Left lung (tissue), 14 donors: ENCODE measurements around the gene RPUSD2. TPM values are rescaled to one million over a fixed set of nuclear protein-coding genes. Genes with fewer than 3 reads are reported as not detected.
A peak's percentile ranks its signal among the peaks of the same experiment; 100 is the strongest.

Experiments used
- ATAC-seq: fragments of 200-7000 bp; cut with Tn5 transposase; one replicate; pipeline ENCODE4 v1.9.1; 2020; ENCODE audit warnings: moderate library complexity
- DNase-seq, 4 donors: peaks; one replicate each; pipeline ENCODE4 v3.0.0-alpha.2; 2013 to 2020
- H3K27ac ChIP-seq, 2 donors: fragments of 200-600 bp; sonication (generic) in 1 of 2; one replicate each; pipeline versions ENCODE4 v1.5.0 to v1.8.0; 2020 to 2021
- H3K27me3 ChIP-seq, 2 donors: fragments of 200-600 bp; sonication (generic) in 1 of 2; one replicate each; pipeline versions ENCODE4 v1.5.0 to v1.8.0; 2020 to 2021
- H3K36me3 ChIP-seq, 2 donors: fragments of 200-600 bp; sonication (generic) in 1 of 2; one replicate each; pipeline versions ENCODE4 v1.5.0 to v1.8.0; 2020 to 2021
- H3K4me1 ChIP-seq, 2 donors: fragments of 200-600 bp; one replicate each; pipeline ENCODE4 v1.8.0; 2021
- H3K4me3 ChIP-seq, 2 donors: fragments of 200-600 bp; sonication (generic) in 1 of 2; one replicate each; pipeline versions ENCODE4 v1.5.0 to v1.8.0; 2020 to 2021; ENCODE audit warnings: mild to moderate bottlenecking in 1 of 2
- H3K9me3 ChIP-seq, 2 donors: fragments of 200-600 bp; sonication (generic) in 1 of 2; one replicate each; pipeline versions ENCODE4 v1.5.0 to v1.8.0; 2020 to 2021
- intact Hi-C, 2 donors: fragments of 100-400 bp; cut with DNase I; formaldehyde crosslinking; loops; one replicate each; pipeline versions ENCODE4 v1.11.2 to v1.14.2; 2022
- long read RNA-seq, 12 donors: library from polyadenylated mRNA in 2 of 12; unstranded in 2 of 12; transcript quantifications; one replicate each; pipeline ENCODE4 v2.0.0 and lab custom pipeline, GENCODE V29; 2019 to 2026
- polyA plus RNA-seq, 6 donors: library from polyadenylated mRNA; unstranded; fragments of 120-200 nt; gene quantifications; one replicate each; pipeline ENCODE4 v1.2.1, GENCODE V29; 2013; ENCODE audit not compliant: insufficient read length in 6 of 6
- total RNA-seq, 2 donors: library from RNA; stranded (reverse); fragmentation: NEBNext Ultra II Directional; extraction: Animal tissue kit (Norgen Biotek cat#: 25700); gene quantifications; one replicate each; pipeline ENCODE4 v1.2.1, GENCODE V29; 2021
- TF ChIP-seq, protein P1 (sequence below), 2 donors: fragments of 200-600 bp; sonication (generic) in 1 of 2; IDR thresholded peaks; one replicate each; pipeline versions ENCODE4 v1.5.0 to v1.8.0; 2021; ENCODE audit warnings: antibody characterized with exemption in 2 of 2
- donor health status: DM: no; HTN: yes; CAD: no.
- donor health status: DM: no; HTN: no; CAD: no.

The RPUSD2 gene, protein sequence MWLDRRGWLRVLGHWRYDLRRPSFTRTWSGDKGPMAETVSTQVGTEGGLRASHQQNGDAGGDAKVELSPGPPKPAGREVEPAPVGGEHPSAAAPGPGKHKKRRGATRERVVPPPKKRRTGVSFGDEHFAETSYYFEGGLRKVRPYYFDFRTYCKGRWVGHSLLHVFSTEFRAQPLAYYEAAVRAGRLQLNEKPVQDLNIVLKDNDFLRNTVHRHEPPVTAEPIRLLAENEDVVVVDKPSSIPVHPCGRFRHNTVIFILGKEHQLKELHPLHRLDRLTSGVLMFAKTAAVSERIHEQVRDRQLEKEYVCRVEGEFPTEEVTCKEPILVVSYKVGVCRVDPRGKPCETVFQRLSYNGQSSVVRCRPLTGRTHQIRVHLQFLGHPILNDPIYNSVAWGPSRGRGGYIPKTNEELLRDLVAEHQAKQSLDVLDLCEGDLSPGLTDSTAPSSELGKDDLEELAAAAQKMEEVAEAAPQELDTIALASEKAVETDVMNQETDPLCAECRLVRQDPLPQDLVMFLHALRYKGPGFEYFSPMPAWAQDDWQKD
- total RNA-seq: 1 to 10 TPM; 5.8 to 6.6 TPM
- polyA plus RNA-seq: 10 to 100 TPM in 1 of 6 donors, 1 to 10 TPM in 5; 5.3 to 10.2 (median 8.1) TPM
- long read RNA-seq, donor 1, transcript RPUSD2-201 (3 exons, 2,358 nt): major isoform, 8 of 10 reads
- long read RNA-seq, donor 1, partial matches to known transcripts: 0 of 10 reads
- long read RNA-seq, donor 1, other reads (novel, unspliced or antisense): 0 of 10 reads
- long read RNA-seq, donor 2, partial matches to known transcripts: 0 of 4 reads
- long read RNA-seq, donor 2, other reads (novel, unspliced or antisense): 0 of 4 reads
- long read RNA-seq, donor 3, partial matches to known transcripts: 0 of 4 reads
- long read RNA-seq, donor 3, other reads (novel, unspliced or antisense): 0 of 4 reads
- long read RNA-seq, donor 4, transcript RPUSD2-201 (3 exons, 2,358 nt): major isoform, 9 of 13 reads
- long read RNA-seq, donor 4, partial matches to known transcripts: 0 of 13 reads
- long read RNA-seq, donor 4, other reads (novel, unspliced or antisense): 1 of 13 reads
- long read RNA-seq, donor 5, transcript RPUSD2-201 (3 exons, 2,358 nt): major isoform, 7 of 7 reads
- long read RNA-seq, donor 5, partial matches to known transcripts: 0 of 7 reads
- long read RNA-seq, donor 5, other reads (novel, unspliced or antisense): 0 of 7 reads
- long read RNA-seq, donor 6, transcript RPUSD2-201 (3 exons, 2,358 nt): major isoform, 11 of 16 reads
- long read RNA-seq, donor 6, transcript RPUSD2-203 (1 exons, 631 nt): minor isoform, 5 of 16 reads
- long read RNA-seq, donor 6, partial matches to known transcripts: 0 of 16 reads
- long read RNA-seq, donor 6, other reads (novel, unspliced or antisense): 0 of 16 reads
- long read RNA-seq, donor 7, partial matches to known transcripts: 0 of 4 reads
- long read RNA-seq, donor 7, other reads (novel, unspliced or antisense): 0 of 4 reads
- long read RNA-seq, donor 8, partial matches to known transcripts: 0 of 5 reads
- long read RNA-seq, donor 8, other reads (novel, unspliced or antisense): 0 of 5 reads
- long read RNA-seq, donor 9: 0 reads
- long read RNA-seq, donor 10, transcript RPUSD2-201 (3 exons, 2,358 nt): major isoform, 6 of 7 reads
- long read RNA-seq, donor 10, partial matches to known transcripts: 0 of 7 reads
- long read RNA-seq, donor 10, other reads (novel, unspliced or antisense): 1 of 7 reads
- long read RNA-seq, donor 11: 0 reads
- long read RNA-seq, donor 12, partial matches to known transcripts: 0 of 6 reads
- long read RNA-seq, donor 12, other reads (novel, unspliced or antisense): 0 of 6 reads

DNA sequence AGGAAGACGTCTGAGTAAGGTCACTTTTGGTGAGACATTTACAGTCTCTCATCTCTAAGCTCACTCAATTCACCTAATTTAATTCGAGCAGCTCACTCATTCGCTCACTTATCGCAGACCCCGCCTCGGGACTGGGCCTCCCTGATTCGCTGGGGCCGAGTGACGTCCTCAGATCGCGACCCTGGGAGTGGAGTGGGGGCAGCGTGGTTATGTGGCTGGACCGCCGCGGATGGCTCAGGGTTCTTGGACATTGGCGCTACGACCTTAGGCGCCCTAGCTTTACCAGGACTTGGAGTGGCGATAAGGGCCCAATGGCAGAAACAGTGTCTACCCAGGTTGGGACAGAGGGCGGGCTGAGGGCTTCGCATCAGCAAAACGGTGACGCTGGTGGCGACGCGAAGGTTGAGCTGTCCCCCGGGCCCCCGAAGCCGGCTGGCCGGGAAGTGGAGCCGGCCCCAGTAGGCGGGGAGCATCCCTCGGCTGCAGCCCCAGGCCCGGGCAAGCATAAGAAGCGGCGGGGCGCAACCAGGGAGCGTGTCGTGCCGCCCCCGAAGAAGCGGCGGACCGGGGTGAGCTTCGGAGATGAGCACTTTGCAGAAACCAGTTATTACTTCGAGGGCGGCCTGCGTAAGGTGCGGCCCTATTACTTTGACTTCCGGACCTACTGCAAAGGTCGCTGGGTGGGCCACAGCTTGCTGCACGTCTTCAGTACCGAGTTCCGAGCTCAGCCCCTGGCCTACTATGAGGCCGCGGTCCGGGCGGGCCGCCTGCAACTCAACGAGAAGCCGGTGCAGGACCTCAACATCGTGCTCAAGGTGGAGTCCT, at the start of gene RPUSD2:
RPUSD2 (plus strand) TSS at position 171 of the 825 bp plus-strand sequence; CDS start at position 210, 39 bp downstream.
- Histone ChIP-seq H3K4me1 (peaks cover 5 to 25% of the 10 kb centered on the region in 2 donors), H3K9me3 (no peaks in the 10 kb centered on the region), H3K4me3 (peak within 1 kb of the TSS; percentile 60 to 88), H3K27ac (peak within 1 kb of the TSS; percentile 58 to 68), H3K27me3 (no peaks in the 10 kb centered on the region), H3K36me3 (peaks cover 0 to 28% of the 10 kb centered on the region in 2 donors)
- intact Hi-C loops: no loop called here
- ATAC-seq: peak; percentile 80
- TF ChIP-seq, protein P1, sequence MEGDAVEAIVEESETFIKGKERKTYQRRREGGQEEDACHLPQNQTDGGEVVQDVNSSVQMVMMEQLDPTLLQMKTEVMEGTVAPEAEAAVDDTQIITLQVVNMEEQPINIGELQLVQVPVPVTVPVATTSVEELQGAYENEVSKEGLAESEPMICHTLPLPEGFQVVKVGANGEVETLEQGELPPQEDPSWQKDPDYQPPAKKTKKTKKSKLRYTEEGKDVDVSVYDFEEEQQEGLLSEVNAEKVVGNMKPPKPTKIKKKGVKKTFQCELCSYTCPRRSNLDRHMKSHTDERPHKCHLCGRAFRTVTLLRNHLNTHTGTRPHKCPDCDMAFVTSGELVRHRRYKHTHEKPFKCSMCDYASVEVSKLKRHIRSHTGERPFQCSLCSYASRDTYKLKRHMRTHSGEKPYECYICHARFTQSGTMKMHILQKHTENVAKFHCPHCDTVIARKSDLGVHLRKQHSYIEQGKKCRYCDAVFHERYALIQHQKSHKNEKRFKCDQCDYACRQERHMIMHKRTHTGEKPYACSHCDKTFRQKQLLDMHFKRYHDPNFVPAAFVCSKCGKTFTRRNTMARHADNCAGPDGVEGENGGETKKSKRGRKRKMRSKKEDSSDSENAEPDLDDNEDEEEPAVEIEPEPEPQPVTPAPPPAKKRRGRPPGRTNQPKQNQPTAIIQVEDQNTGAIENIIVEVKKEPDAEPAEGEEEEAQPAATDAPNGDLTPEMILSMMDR (IDR thresholded peaks at IDR 0.05): no peak
- peak; percentile 93 to 95 (median 93) for DNase-seq

DNA sequence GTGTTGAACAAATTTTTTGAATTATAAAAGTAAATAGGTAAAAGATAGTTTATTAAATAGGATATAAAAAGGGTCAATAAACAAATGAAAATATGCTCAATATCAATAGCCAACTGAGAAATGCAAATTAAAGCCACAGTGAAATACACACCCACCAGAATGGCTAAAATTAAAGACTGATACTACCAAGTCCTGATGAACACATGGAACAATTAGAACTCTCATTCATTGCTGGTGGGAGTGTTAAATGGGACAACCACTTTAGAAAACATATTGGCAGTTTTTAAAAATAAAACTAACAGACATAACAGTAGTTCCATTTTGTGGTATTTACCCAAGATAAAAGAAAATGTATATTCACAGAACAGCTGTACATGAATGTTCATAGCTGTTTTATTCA, 45.5 kb upstream of the RPUSD2 start:
- no peak for ATAC-seq
- no peak overlapping the region for H3K27ac ChIP-seq
- intact Hi-C loops: no loop called here
- no peaks in the 10 kb centered on the region for H3K9me3 ChIP-seq
- no peak overlapping the region for H3K4me3 ChIP-seq
- H3K27me3 ChIP-seq: no peaks in the 10 kb centered on the region
- DNase-seq: no peak
- no peaks in the 10 kb centered on the region for H3K4me1 ChIP-seq
- peaks cover 0 to 3% of the 10 kb centered on the region in 2 donors for H3K36me3 ChIP-seq
- TF ChIP-seq, protein P1 (IDR thresholded peaks at IDR 0.05): no peak

DNA sequence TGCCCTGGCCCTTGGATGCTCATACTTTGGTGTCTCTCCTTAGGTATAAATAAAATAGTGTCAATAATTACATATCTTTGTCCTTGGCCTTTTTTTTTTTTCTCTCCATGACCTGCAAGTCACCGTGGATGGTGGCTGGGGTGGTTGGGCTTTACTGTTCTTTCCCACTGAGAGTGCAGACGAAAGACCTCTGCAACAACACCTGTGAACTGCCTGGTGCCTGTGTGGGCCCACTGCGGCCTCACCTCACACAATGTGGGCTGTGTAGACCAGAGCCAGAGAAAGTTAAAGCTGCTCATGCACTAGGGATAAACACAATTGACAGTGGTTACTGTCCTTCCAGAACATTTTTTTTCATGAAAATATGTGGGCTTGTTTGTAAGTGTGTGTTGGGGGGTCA, 43.2 kb upstream of the RPUSD2 start:
- intact Hi-C loops: no loop called here
- ATAC-seq: no peak
- no peaks in the 10 kb centered on the region for H3K27me3 ChIP-seq

More for the DNA sequence above, 43.2 kb upstream of the RPUSD2 start:
- Histone ChIP-seq H3K4me1 (no peaks in the 10 kb centered on the region), H3K4me3 (no peak overlapping the region), H3K27ac (no peak overlapping the region), H3K9me3 (no peaks in the 10 kb centered on the region), H3K36me3 (peaks cover 0 to 3% of the 10 kb centered on the region in 2 donors)
- TF ChIP-seq, protein P1 (IDR thresholded peaks at IDR 0.05): no peak
- DNase-seq: no peak
